AG10803 (cell line): ENCODE measurements around the gene TSPAN16.
"Not testable (repeated sequence)": the region's sequence is repeated elsewhere in the genome, so short reads cannot be mapped to it uniquely, and the experiment has no call there.

ENCODE experiments used
- DNase-seq: peaks from one replicate; pipeline ENCODE4 v3.0.0; 2010; ENCODE audit warnings: low read depth
- H3K4me3 ChIP-seq: 2 replicates; pipeline ENCODE4 v1.5.1; 2011; ENCODE audit warnings: mild to moderate bottlenecking, low read length, control low read depth
- CTCF ChIP-seq: conservative IDR thresholded peaks from 2 replicates; pipeline ENCODE4 v1.5.1; 2011; ENCODE audit warnings: mild to moderate bottlenecking, low read length, control low read depth, inconsistent platforms

Gene TSPAN16

GRCh38 chr19:11304936-11305335 is 9.0 kb downstream of the TSPAN16 start:
- TF ChIP-seq CTCF = no peak
- no peak overlapping the region for H3K4me3 ChIP-seq
- DNase-seq = no peak

DNA sequence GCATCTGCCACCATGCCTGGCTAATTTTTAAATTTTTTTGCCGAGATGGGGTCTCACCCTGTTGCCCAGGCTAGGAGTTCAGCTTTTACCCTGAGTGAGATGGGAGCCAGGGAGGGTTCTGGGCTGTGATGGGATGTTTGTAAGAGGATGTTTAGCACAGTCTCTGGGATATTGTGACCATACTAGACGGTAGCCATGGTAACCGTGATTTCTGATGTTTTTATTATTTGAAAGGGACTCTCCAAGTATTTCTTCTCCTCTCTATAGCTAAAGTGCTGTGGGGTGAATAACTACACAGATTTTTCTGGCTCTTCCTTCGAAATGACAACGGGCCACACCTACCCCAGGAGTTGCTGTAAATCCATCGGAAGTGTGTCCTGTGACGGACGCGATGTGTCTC is 10.4 kb downstream of the TSPAN16 start:
- no peak for DNase-seq
- no peak overlapping the region for H3K4me3 ChIP-seq
- no peak for TF ChIP-seq CTCF

- H3K4me3 ChIP-seq, DNase-seq: not testable (repeated sequence)
These were observed 24.5 kb downstream of the TSPAN16 start for GRCh38 chr19:11320278-11320995.

- no peak overlapping the region for H3K4me3 ChIP-seq
- no peak for TF ChIP-seq CTCF
- DNase-seq = no peak
These were observed 25.5 kb downstream of the TSPAN16 start for GRCh38 chr19:11321191-11322126.

GRCh38 chr19:11322269-11323024 is 26.5 kb downstream of the TSPAN16 start:
- no peak for TF ChIP-seq CTCF
- no peak for DNase-seq
- no peak overlapping the region for H3K4me3 ChIP-seq

DNA sequence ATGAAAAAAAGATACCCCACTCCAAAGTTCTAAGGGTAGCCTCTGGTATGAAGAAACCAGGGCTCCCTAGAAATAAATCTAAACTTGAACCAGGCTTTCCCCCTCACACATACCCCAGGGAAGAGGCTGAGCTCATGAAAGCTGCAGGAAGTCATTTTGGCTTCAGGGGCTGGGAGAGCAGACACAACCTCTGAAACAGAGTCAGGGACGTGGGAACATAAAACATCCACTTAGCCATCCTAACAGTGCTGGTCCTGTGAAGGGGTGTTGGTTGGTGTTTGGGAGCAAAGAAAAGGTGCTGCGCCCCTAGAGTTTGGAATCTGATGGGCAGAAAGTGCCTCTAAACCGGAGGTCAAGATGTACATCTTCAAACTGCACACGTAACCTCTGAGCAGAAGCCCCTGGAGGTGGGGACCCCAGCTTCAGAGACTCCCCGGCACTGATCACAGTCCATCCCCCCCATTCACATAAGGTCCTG is 27.7 kb downstream of the TSPAN16 start:
- peak overlapping the region; percentile 18 for H3K4me3 ChIP-seq
- no peak for DNase-seq
- no peak for TF ChIP-seq CTCF

DNA sequence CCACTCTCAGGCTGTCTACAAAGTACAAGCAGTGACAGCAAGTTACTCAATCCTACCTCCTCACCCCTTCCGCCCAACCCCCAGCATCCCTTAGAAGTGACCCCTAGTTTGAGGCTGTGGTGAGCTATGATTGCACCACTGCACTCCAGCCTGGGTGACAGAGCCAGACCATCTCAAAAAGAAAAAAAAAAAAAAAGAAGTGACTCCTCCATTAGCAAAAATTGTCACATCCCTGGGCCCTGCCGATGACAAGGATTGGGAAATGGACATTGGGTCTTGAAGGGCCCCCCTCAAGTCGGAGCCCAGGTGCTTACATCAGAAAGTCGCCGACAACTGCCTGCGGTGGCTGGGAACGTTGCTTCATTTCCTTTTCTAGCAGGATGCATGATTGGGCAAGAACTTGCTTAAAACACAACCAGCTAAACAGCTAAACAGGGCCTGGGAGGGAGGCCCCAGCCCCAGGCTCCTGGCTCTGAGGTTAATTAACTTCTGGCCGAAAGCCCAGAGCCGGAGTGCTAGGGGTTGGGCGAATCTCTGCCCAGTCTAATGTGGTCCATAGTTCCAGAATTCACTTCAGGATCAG is 28.2 kb downstream of the TSPAN16 start:
- H3K4me3 ChIP-seq = peak overlapping the region; percentile 18
- no peak for TF ChIP-seq CTCF
- peak; percentile 97 for DNase-seq
